Measurements from ENCODE around the gene NET1. TPM values are rescaled to one million over a fixed set of nuclear protein-coding genes. Genes with fewer than 3 reads are reported as not detected.

Gene NET1
- polyA plus RNA-seq, 1 experiment, result 62.5 TPM

DNA sequence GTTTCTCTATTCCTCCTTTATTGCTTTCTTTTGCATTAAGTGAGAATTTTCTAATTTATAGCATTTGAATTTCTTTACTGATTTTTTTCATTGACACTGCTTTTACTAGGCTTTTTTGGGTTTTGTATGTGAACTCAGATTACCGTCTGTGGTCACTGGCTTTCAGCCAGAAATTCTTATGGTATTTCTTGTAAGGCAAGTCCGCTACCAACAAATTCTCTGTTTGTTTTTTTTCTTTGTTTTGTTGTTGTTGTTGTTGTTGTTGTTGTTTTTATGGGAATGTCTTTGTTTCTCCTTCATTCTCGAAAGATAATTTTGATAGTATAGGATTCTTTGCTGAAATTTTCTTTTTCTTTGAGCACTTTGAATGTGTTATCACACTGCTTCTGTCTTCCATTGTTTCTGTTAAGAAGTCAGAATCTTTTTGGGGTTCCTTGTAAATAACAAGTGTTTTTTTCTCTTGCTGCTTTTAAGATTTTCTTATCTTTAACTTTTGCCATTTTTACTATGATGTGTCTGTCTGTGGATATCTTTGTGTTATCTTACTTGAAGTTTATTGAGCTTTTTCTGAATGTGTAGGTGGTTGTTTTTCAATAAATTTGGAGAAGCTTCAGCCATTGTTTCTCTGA lies 7.2 kb downstream of the NET1 start:
- no peaks in the 10 kb centered on the region for H3K27me3 ChIP-seq (ENCODE audit: control insufficient read depth, insufficient read depth, low read length)
- no peak overlapping the region for H3K4me3 ChIP-seq (ENCODE audit: low read depth, low read length)
- H3K36me3 ChIP-seq (ENCODE audit: control insufficient read depth, insufficient read depth, low read length), result no peaks in the 10 kb centered on the region
- CTCF ChIA-PET, result interaction anchor here (0.6 to 1.2 kb wide), 4 partner anchors 14 to 204 kb away, joined by 3 to 4 read pairs (median 3); no protein-coding TSS in a partner anchor
- POLR2A ChIA-PET, result no interaction called here
- TF ChIP-seq, protein P1, sequence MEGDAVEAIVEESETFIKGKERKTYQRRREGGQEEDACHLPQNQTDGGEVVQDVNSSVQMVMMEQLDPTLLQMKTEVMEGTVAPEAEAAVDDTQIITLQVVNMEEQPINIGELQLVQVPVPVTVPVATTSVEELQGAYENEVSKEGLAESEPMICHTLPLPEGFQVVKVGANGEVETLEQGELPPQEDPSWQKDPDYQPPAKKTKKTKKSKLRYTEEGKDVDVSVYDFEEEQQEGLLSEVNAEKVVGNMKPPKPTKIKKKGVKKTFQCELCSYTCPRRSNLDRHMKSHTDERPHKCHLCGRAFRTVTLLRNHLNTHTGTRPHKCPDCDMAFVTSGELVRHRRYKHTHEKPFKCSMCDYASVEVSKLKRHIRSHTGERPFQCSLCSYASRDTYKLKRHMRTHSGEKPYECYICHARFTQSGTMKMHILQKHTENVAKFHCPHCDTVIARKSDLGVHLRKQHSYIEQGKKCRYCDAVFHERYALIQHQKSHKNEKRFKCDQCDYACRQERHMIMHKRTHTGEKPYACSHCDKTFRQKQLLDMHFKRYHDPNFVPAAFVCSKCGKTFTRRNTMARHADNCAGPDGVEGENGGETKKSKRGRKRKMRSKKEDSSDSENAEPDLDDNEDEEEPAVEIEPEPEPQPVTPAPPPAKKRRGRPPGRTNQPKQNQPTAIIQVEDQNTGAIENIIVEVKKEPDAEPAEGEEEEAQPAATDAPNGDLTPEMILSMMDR (IDR thresholded peaks at IDR 0.05; ENCODE audit: insufficient read depth, low read depth, low read length), result no peak
- DNase-seq (ENCODE audit: low read depth), result no peak

GRCh38 chr10:5423771-5424170 lies 11.4 kb downstream of the NET1 start:
- POLR2A ChIA-PET, result no interaction called here
- DNase-seq (ENCODE audit: low read depth), result no peak

DNA sequence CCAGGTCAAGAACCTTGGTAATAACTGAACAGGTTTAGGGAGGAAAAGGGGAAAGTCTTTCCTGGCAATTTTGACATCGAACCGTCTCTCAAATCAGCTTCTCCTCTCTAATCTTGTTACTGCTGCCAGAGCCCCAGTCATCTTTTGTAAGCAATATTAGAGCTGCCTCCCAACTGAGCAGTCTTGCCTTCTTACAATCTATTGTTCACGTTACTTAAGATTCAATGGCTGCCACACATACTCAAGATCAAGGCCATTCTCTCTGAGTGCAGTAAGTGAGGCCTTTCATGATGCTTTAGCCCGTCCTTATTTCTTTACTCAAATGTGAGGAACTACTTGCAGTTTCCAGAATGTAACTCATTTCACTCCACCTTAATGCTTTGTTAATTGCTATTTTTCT lies 12.4 kb downstream of the NET1 start:
- no peak for DNase-seq (ENCODE audit: low read depth)
- Histone ChIP-seq H3K27me3 (ENCODE audit: control insufficient read depth, insufficient read depth, low read length) (no peaks in the 10 kb centered on the region), H3K4me3 (ENCODE audit: low read depth, low read length) (no peak overlapping the region), H3K36me3 (ENCODE audit: control insufficient read depth, insufficient read depth, low read length) (no peaks in the 10 kb centered on the region)
- POLR2A ChIA-PET, result no interaction called here
- CTCF ChIA-PET, result interaction anchor here (0.7 to 3.0 kb wide), 8 partner anchors 8 to 610 kb away, joined by 3 to 13 read pairs (median 6); no protein-coding TSS in a partner anchor
- TF ChIP-seq, protein P1 (IDR thresholded peaks at IDR 0.05; ENCODE audit: insufficient read depth, low read depth, low read length), result no peak

More at GRCh38 chr10:5423771-5424170, 11.4 kb downstream of the NET1 start:
- Histone ChIP-seq H3K27me3 (ENCODE audit: control insufficient read depth, insufficient read depth, low read length) (no peaks in the 10 kb centered on the region), H3K4me3 (ENCODE audit: low read depth, low read length) (no peak overlapping the region), H3K36me3 (ENCODE audit: control insufficient read depth, insufficient read depth, low read length) (no peaks in the 10 kb centered on the region)
- TF ChIP-seq, protein P1 (IDR thresholded peaks at IDR 0.05; ENCODE audit: insufficient read depth, low read depth, low read length), result no peak
- CTCF ChIA-PET, result interaction anchor here (1.3 to 3.0 kb wide), 7 partner anchors 9 to 609 kb away, joined by 4 to 13 read pairs (median 8); no protein-coding TSS in a partner anchor

GRCh38 chr10:5428133-5428532 lies 15.8 kb downstream of the NET1 start:
- Histone ChIP-seq H3K27me3 (ENCODE audit: control insufficient read depth, insufficient read depth, low read length) (no peaks in the 10 kb centered on the region), H3K36me3 (ENCODE audit: control insufficient read depth, insufficient read depth, low read length) (no peaks in the 10 kb centered on the region), H3K4me3 (ENCODE audit: low read depth, low read length) (no peak overlapping the region)
- ChIA-PET CTCF (interaction anchor here (0.9 to 1.6 kb wide), 4 partner anchors 14 to 614 kb away, joined by 3 to 5 read pairs (median 4); no protein-coding TSS in a partner anchor), POLR2A (no interaction called here)
- no peak for DNase-seq (ENCODE audit: low read depth)
- TF ChIP-seq, protein P1 (IDR thresholded peaks at IDR 0.05; ENCODE audit: insufficient read depth, low read depth, low read length), result no peak

- no peak for DNase-seq (ENCODE audit: low read depth)
- ChIA-PET CTCF (interaction anchor here (0.9 to 17.5 kb wide), 10 partner anchors 9 to 620 kb away, joined by 4 to 493 read pairs (median 11); no protein-coding TSS in a partner anchor), POLR2A (no interaction called here)
- H3K36me3 ChIP-seq (ENCODE audit: control insufficient read depth, insufficient read depth, low read length), result no peaks in the 10 kb centered on the region
- TF ChIP-seq, protein P1 (IDR thresholded peaks at IDR 0.05; ENCODE audit: insufficient read depth, low read depth, low read length), result no peak
- no peaks in the 10 kb centered on the region for H3K27me3 ChIP-seq (ENCODE audit: control insufficient read depth, insufficient read depth, low read length)
- no peak overlapping the region for H3K4me3 ChIP-seq (ENCODE audit: low read depth, low read length)
Observed at GRCh38 chr10:5433182-5433581, 20.8 kb downstream of the NET1 start.
